Skeletal muscle tissue (tissue), 4 donors: Measurements from ENCODE around the gene S1PR2. TPM values are rescaled to one million over a fixed set of nuclear protein-coding genes. Genes with fewer than 3 reads are reported as not detected.
A peak's percentile ranks its signal among the peaks of the same experiment; 100 is the strongest.
"Not testable (repeated sequence)": the region's sequence is repeated elsewhere in the genome, so short reads cannot be mapped to it uniquely, and the experiment has no call there.

Experiments
- H3K27ac ChIP-seq: one replicate; pipeline ENCODE4 v1.7.0; 2013; ENCODE audit warnings: mild to moderate bottlenecking, low read depth, low read length, inconsistent platforms
- H3K27me3 ChIP-seq, 3 donors: one replicate each; pipeline ENCODE4 v1.7.0; 2013; ENCODE audit warnings: low read length in 3 of 3; ENCODE audit not compliant: control insufficient read depth in 3 of 3, insufficient read depth in 3 of 3
- H3K36me3 ChIP-seq, 3 donors: one replicate each; pipeline ENCODE4 v1.7.0; 2013; ENCODE audit warnings: low read length in 3 of 3; ENCODE audit not compliant: control insufficient read depth in 3 of 3, insufficient read depth in 3 of 3
- H3K4me1 ChIP-seq, 3 donors: one replicate each; pipeline ENCODE4 v1.7.0; 2013; ENCODE audit warnings: low read length in 3 of 3, mild to moderate bottlenecking in 3 of 3; ENCODE audit not compliant: control insufficient read depth in 3 of 3, insufficient read depth in 3 of 3
- H3K4me3 ChIP-seq, 3 donors: one replicate each; pipeline ENCODE4 v1.7.0; 2013; ENCODE audit warnings: low read length in 3 of 3
- H3K9ac ChIP-seq, 3 donors: one replicate each; pipeline ENCODE4 v1.7.0; 2013; ENCODE audit warnings: low read length in 3 of 3, mild to moderate bottlenecking in 3 of 3, moderate library complexity in 2 of 3, low read depth in 1 of 3
- H3K9me3 ChIP-seq, 3 donors: one replicate each; pipeline ENCODE4 v1.7.0; 2013; ENCODE audit warnings: low read length in 3 of 3; ENCODE audit not compliant: control insufficient read depth in 3 of 3
- total RNA-seq: library from RNA; depleted of rRNA; stranded (reverse); fragments of >200 nt; gene quantifications from one replicate; pipeline ENCODE4 v1.2.3, GENCODE V29; 2014
- donor health status: Osteomylitis.

Gene S1PR2
- total RNA-seq, 1 donor from 2014 or later, result 9.9 TPM

GRCh38 chr19:10211061-10211460 lies 20.1 kb downstream of the S1PR2 start:
- no peaks in the 10 kb centered on the region for H3K4me1 ChIP-seq
- H3K36me3 ChIP-seq, result no peaks in the 10 kb centered on the region
- no peak overlapping the region for H3K27ac ChIP-seq
- H3K4me3 ChIP-seq, result no peak overlapping the region
- H3K9ac ChIP-seq, result no peak overlapping the region
- no peaks in the 10 kb centered on the region for H3K9me3 ChIP-seq
- no peaks in the 10 kb centered on the region for H3K27me3 ChIP-seq

GRCh38 chr19:10209315-10209714 lies 21.8 kb downstream of the S1PR2 start:
- Histone ChIP-seq H3K27me3 (no peaks in the 10 kb centered on the region), H3K9ac (no peak overlapping the region), H3K27ac (no peak overlapping the region)

DNA sequence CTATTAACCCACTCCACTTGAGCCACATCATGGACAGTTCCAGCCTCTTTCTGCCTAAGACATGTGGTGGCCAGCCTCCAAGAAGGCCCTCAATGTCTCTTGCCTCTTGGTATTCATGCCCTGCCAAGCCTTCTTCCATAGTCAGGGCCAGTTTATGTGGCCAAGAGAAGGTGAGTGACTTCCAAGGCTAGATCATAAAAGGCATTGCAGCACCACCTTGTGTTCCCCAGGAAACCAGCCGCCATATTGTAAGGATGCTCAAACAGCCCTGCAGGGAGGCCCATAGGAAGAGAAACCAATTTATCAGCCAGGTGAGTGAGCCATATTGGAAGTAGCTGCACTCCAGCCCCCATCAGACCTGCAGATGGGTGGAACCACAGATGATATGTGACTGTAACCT lies 24.1 kb downstream of the S1PR2 start:
- Histone ChIP-seq H3K27me3 (no peaks in the 10 kb centered on the region), H3K9ac (no peak overlapping the region), H3K4me3 (no peak overlapping the region)

More at GRCh38 chr19:10209315-10209714, 21.8 kb downstream of the S1PR2 start:
- Histone ChIP-seq H3K4me1 (no peaks in the 10 kb centered on the region), H3K36me3 (no peaks in the 10 kb centered on the region), H3K4me3 (no peak overlapping the region), H3K9me3 (no peaks in the 10 kb centered on the region)

GRCh38 chr19:10206226-10206885 lies 24.8 kb downstream of the S1PR2 start:
- H3K9ac ChIP-seq, result no peak overlapping the region
- no peak overlapping the region for H3K4me3 ChIP-seq

More for the DNA sequence above, 24.1 kb downstream of the S1PR2 start:
- no peaks in the 10 kb centered on the region for H3K9me3 ChIP-seq
- H3K36me3 ChIP-seq, result no peaks in the 10 kb centered on the region
- no peak overlapping the region for H3K27ac ChIP-seq
- H3K4me1 ChIP-seq, result no peaks in the 10 kb centered on the region

GRCh38 chr19:10205636-10206035 lies 25.5 kb downstream of the S1PR2 start:
- Histone ChIP-seq H3K27ac (no peak overlapping the region), H3K36me3 (no peaks in the 10 kb centered on the region), H3K9ac (no peak overlapping the region), H3K4me3 (no peak overlapping the region), H3K4me1 (no peaks in the 10 kb centered on the region), H3K9me3 (no peaks in the 10 kb centered on the region), H3K27me3 (no peaks in the 10 kb centered on the region)

More at GRCh38 chr19:10206226-10206885, 24.8 kb downstream of the S1PR2 start:
- Histone ChIP-seq H3K36me3 (no peaks in the 10 kb centered on the region), H3K9me3 (no peaks in the 10 kb centered on the region), H3K4me1 (no peaks in the 10 kb centered on the region), H3K27me3 (no peaks in the 10 kb centered on the region), H3K27ac (no peak overlapping the region)

DNA sequence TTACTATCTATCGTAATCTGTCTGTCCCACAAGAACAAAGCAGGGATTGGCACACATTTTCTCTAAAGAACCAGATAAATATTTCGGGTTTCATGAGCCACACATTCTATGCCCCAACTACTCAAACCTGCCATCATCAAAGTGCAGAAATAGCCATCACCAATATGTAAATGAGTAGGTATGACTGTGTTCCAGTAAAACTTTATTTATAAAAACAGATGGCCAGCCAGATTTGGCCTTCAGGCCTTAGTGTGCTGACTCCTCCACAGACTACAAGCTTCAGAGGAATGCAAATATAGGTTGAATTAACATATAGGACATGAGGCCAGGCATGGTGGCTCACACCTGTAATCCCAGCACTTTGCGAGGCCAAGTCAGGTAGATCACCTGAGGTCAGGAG lies 27.4 kb downstream of the S1PR2 start:
- no peak overlapping the region for H3K9ac ChIP-seq
- no peak overlapping the region for H3K4me3 ChIP-seq
- H3K36me3 ChIP-seq, result no peaks in the 10 kb centered on the region
- H3K4me1 ChIP-seq, result no peaks in the 10 kb centered on the region
- H3K27me3 ChIP-seq, result no peaks in the 10 kb centered on the region
- no peak overlapping the region for H3K27ac ChIP-seq
- H3K9me3 ChIP-seq, result no peaks in the 10 kb centered on the region

DNA sequence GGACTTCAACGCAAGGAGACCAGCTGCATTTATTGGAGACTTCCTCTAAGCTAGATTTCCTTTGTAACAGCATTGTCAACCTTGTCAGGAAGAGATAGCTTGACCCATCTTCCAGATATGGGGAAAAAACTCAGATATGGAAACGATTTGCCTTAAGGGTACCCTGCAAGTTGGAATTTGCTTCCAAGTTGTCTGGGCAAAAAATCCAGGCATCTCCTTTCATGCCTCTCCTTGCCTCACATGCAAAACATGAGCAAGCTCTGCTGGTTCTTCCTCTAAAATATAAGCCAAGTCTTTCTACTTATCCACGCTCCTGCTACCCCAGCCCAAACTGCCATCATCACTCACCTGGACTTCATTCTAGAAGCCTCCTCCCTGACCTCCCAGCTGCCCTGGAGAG lies 30.0 kb downstream of the S1PR2 start:
- Histone ChIP-seq H3K4me1 (no peaks in the 10 kb centered on the region), H3K27me3 (no peaks in the 10 kb centered on the region), H3K27ac (no peak overlapping the region), H3K9ac (no peak overlapping the region), H3K36me3 (no peaks in the 10 kb centered on the region), H3K4me3 (no peak overlapping the region), H3K9me3 (no peaks in the 10 kb centered on the region)

- not testable (repeated sequence) for H3K9me3 ChIP-seq, H3K27ac ChIP-seq, H3K4me3 ChIP-seq, H3K4me1 ChIP-seq, H3K36me3 ChIP-seq, H3K27me3 ChIP-seq, H3K9ac ChIP-seq
Observed at GRCh38 chr19:10200101-10200500, 31.0 kb downstream of the S1PR2 start.

DNA sequence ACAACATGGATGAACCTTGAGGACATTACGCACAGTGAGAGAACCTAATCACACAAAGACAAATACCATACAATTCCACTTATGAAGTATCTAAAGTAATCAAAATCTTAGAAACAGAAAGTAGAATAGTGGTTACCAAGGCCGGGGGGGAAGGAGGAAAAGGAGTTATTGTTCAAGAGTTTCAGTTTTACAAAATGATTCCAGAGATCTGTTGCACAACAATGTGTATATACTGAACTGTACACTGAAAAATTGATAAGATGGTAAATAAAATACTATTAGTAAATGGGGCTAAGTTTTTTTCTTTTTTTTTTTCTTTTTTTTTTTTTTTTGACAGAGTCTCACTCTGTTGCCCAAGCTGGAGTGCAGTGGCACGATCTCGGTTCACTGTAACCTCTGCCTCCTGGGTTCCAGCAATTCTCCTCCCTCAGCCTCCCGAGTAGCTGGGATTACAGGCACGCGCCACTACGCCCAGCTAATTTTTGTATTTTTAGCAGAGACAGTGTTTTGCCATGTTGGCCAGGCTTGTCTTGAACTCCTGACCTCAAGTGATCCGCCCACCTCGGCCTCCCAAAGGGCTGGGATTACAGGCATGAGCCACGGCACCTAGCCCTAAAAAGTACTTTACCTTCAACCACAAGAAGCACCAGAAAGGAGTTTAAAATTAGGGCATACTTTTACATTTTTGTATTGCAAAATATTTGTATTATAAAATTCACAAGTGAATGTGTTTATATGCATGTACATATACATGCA lies 32.1 kb downstream of the S1PR2 start:
- H3K27me3 ChIP-seq, H3K9me3 ChIP-seq, H3K4me1 ChIP-seq, H3K27ac ChIP-seq, H3K9ac ChIP-seq, H3K36me3 ChIP-seq, H3K4me3 ChIP-seq: not testable (repeated sequence)

DNA sequence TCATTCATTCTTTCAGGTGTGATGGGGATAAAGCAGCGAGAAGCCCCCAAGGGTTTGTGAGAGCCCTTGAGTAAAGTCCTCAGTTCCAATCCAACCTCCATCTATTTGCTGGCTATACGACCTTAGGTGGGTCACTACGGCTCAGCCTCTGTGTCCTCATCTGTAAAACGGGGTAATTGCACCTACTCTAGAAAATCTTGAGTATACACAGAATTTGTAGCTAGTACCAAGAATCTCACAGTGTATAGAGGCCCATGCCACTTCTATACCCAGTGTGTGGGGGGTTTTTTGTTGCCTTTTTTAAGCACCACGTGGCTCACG lies 36.0 kb downstream of the S1PR2 start:
- H3K27me3 ChIP-seq, result no peaks in the 10 kb centered on the region
- H3K4me3 ChIP-seq, result peak overlapping the region; percentile 77 to 86 (median 85)
- peak overlapping the region in 2 of 3 donors; percentile 80 to 84 for H3K9ac ChIP-seq
- no peak overlapping the region for H3K27ac ChIP-seq
- peaks cover 0 to 2% (median 0%) of the 10 kb centered on the region in 3 donors for H3K36me3 ChIP-seq
- no peaks in the 10 kb centered on the region for H3K9me3 ChIP-seq
- peaks cover 13 to 15% (median 14%) of the 10 kb centered on the region in 3 donors for H3K4me1 ChIP-seq
